Gastroesophageal sphincter (tissue), 3 donors: ENCODE results near the gene TAGLN3.

Source experiments
- CTCF ChIP-seq, 4 experiments: fragments of 200-600 bp in 2 of 4; fragments of 450-650 bp in 2 of 4; sonication (generic) in 1 of 4; IDR thresholded peaks; one replicate each; pipeline ENCODE4 v1.5.1; 2017 to 2019; ENCODE audit warnings: antibody characterized with exemption in 4 of 4, mild to moderate bottlenecking in 2 of 4, moderate library complexity in 2 of 4
- EP300 ChIP-seq: sonication (generic); formaldehyde crosslinking; IDR thresholded peaks from one replicate; pipeline ENCODE4 v1.6.1; 2017; ENCODE audit warnings: antibody characterized with exemption, mild to moderate bottlenecking
- POLR2A ChIP-seq, 2 donors: fragments of 450-650 bp; IDR thresholded peaks; one replicate each; pipeline ENCODE4 v1.6.1; 2017; ENCODE audit warnings: antibody characterized with exemption in 2 of 2, mild to moderate bottlenecking in 2 of 2, moderate library complexity in 1 of 2
- POLR2AphosphoS5 ChIP-seq: sonication (generic); formaldehyde crosslinking; IDR thresholded peaks from one replicate; pipeline ENCODE4 v1.6.1; 2017; ENCODE audit warnings: antibody characterized with exemption

GRCh38 chr3:111952866-111953450, 45.8 kb upstream of the TAGLN3 start:
- no peak for TF ChIP-seq CTCF (IDR thresholded peaks at IDR 0.05)
- no peak for TF ChIP-seq POLR2AphosphoS5
- no peak for TF ChIP-seq EP300
- TF ChIP-seq POLR2A (IDR thresholded peaks at IDR 0.05): no peak
